Left lobe of liver (tissue), 2 donors: ENCODE data around the gene ATP11B. TPM values are rescaled to one million over a fixed set of nuclear protein-coding genes. Genes with fewer than 3 reads are reported as not detected.

Experiments used
- ATAC-seq: fragments of 200-7000 bp; cut with Tn5 transposase; one replicate; pipeline ENCODE4 v1.9.1; 2020; ENCODE audit warnings: mild to moderate bottlenecking, moderate library complexity
- DNase-seq: peaks from one replicate; pipeline ENCODE4 v3.0.0-alpha.2; 2020; ENCODE audit warnings: low spot score
- total RNA-seq: library from RNA; stranded (reverse); gene quantifications from one replicate; pipeline ENCODE4 v1.2.1, GENCODE V29; 2021
- donor health status: DM: no; HTN: no; CAD: no; lungs with moderate emphysema.
- donor health status: DM: no; HTN: yes; CAD: no.

The ATP11B gene
- total RNA-seq, 1 donor from 2014 or later, result 22.6 TPM

- ATAC-seq (peak; percentile 94), DNase-seq (no peak)
Observed at GRCh38 chr3:182947888-182948287, 154.6 kb downstream of the ATP11B start.

- no peak for DNase-seq
- ATAC-seq, result peak; percentile 34
Observed at GRCh38 chr3:182948305-182948704, 155.0 kb downstream of the ATP11B start.

DNA sequence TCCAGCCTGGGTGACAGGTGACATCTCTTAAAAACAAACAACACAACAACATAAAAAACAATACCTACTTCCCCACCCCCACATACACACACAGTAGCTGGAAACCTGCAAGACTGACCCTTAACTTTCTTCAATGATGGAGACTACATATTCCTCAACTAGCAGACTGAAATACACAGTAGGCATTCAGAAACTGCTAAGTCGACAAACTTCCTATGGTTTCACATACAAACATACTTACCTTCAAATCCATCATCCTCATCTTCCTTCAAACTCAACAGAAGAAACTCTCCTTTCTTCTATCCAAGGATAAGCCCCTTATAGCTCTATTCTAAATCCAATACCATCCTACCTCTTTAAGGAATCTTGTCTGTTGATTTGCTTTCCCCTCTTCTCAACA lies 156.4 kb downstream of the ATP11B start:
- DNase-seq (no peak), ATAC-seq (no peak)

- DNase-seq (no peak), ATAC-seq (no peak)
Observed at GRCh38 chr3:182954553-182955235, 161.4 kb downstream of the ATP11B start.

- DNase-seq, result no peak
Observed at GRCh38 chr3:182957226-182957625, 163.9 kb downstream of the ATP11B start.

GRCh38 chr3:182957676-182958266 lies 164.5 kb downstream of the ATP11B start:
- no peak for ATAC-seq
- no peak for DNase-seq

More at GRCh38 chr3:182957226-182957625, 163.9 kb downstream of the ATP11B start:
- ATAC-seq, result no peak

DNA sequence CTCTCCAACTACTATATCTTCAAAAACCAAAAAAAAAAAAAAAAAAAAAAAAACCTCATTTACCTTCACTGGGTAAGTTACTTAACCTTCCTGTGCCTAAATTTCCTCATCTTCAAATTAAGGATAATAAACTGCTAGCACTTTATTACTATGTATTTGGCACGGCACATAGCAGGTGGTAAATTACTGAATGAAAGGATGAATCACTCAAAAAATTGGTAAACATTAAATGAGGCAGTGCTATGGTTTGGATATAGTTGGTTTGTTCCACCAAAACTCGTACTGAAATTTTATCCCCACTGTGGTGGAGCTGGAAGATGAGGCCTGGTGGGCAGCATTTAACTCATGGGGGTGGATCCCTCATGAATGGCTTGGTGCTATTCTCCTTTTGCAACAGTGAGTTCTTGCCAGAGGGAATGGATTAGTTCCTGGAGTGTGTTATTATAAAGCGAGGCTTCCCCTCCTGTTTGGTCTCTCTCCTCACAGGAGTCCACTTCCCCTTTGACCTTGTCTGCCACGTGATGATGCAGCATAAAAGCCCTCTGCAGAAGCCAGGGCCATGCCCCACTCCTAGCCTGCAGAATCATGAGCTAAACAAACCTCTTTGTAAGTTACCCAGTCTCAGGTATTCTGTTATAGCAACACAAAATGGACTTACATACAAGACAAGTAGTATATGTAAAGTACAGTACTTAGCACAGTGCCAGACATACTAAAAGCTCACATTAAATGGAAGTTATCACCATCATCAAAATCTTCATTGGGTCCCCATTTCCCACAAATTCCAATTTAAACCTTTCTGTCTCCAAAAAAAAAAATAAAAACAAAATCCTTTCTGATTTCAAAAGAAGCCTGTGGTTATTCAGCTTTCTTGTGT lies 166.4 kb downstream of the ATP11B start:
- DNase-seq (no peak), ATAC-seq (peak; percentile 68)

GRCh38 chr3:182962166-182962565 lies 168.9 kb downstream of the ATP11B start:
- DNase-seq, result peak; percentile 66
- ATAC-seq, result peak; percentile 92

- ATAC-seq (no peak), DNase-seq (no peak)
Observed at GRCh38 chr3:182964179-182964578, 170.9 kb downstream of the ATP11B start.

DNA sequence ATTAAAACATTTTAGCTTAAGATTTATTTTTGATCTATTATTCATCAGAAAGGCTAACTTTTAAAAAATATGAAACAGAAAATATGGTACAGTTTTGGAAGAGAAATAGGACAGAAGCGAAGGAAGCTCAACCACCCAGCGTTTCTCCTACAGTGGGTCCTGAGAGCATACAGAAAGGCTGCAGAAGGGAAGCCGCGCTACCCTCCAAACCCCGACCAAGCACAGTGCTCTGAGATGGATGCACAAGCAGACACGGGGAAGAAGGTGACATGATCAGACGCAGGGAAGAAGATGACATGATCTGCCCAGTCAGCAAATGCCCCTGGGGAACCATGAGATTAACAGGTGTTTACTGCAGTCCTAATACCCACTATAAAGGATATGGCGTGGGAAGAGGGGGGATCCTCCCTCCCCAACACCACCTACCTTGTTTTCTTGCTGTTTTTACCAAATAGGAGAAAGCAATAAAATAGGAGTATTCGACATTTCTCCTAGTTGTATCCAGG lies 172.6 kb downstream of the ATP11B start:
- ATAC-seq (no peak), DNase-seq (no peak)

DNA sequence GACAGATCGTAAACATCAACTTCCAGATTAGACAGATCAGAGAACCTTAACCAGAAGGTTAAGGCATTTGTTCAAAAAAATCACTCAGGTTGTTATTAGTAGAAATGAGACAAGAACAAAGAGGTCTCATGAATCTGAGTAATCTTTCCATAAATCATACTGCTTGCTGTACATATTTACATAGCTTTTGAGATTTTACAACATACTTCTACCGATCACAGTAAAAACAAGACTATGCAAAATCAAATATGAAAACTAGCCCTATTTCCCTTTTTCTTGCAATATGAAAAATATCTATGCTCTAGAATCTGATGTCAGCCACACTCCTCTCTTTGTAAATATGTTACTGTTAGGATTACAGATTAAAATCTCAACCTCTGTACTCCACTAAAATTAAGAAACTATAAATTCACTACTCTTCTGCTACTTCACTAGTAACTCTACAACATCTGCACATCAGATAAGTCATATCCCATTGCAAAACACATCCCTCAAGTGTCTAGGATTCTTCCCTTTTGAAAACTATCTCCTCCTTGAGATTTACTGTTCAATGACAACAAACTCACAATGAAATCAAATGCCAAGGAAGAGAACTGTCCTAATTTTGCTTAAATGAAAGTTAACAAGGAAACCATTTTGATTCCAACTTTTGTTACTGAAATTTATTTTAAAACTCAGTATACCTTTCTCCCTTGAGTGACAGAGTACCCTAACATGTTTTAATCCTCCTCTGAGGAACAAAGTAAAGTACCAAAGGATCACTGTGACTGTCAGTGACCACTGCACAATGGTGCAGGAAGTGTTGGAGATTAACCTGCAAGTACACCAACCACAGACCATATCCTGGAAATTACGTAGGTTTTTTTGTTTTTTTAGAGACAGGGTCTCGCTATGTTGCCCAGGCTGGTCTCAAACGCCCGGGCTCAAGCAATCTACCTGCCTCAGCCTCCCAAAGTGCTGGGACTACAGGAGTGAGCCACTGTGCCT lies 174.2 kb downstream of the ATP11B start:
- no peak for DNase-seq
- ATAC-seq, result no peak

GRCh38 chr3:182969277-182969676 lies 176.0 kb downstream of the ATP11B start:
- DNase-seq (no peak), ATAC-seq (no peak)

GRCh38 chr3:182969853-182970252 lies 176.5 kb downstream of the ATP11B start:
- DNase-seq (no peak), ATAC-seq (no peak)

DNA sequence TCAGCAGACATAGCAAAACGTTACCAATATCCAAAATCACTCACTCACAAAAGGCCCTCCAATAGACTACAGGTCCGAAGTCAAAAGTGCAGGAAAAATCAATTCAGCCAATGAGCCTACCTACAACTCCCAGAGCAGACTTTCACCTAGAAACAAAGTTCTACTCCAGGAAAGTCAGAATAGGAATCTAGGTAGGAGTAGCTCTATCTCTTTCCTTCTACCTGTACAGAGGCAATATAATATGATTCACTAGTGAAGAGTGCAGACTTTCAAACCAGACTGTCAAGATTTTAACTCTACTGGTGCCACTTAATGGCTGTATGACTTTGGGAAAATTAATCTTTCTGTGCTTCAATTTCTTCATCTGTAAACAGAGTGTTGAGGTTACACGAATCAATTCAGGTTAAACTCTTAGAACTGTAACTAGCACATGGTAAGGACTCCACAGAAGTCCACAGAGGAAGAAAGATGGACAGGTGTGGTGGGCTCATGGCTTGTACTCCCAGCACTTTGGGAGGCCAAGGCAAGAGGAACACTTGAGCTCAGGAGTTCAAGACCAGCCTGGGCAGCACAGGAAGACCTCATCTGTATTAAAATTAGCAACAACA lies 177.6 kb downstream of the ATP11B start:
- ATAC-seq (peak; percentile 95), DNase-seq (peak; percentile 62)

Other genes starting within 250 kb of the ATP11B start
- 29.9 TPM for gene DCUN1D1, start 187.0 kb downstream of the ATP11B start, total RNA-seq